NCI-H2196 treated with DMSO at 0.1 percent for 48 hours (cell line): ENCODE results near the gene ATP8B2.

Source experiments
- DNase-seq: peaks from one replicate; lab custom pipeline; 2025; ENCODE audit not compliant: unreplicated experiment; lab: John Stamatoyannopoulos, UW

Gene ATP8B2

GRCh38 chr1:154386643-154387352, 61.5 kb downstream of the ATP8B2 start:
- no peak for DNase-seq

GRCh38 chr1:154391086-154391770, 65.9 kb downstream of the ATP8B2 start:
- no peak for DNase-seq

- no peak for DNase-seq
Measured at GRCh38 chr1:154398141-154398540, 72.8 kb downstream of the ATP8B2 start.

GRCh38 chr1:154398678-154399077, 73.4 kb downstream of the ATP8B2 start:
- DNase-seq = no peak

- DNase-seq = no peak
Measured at GRCh38 chr1:154400381-154400801, 75.1 kb downstream of the ATP8B2 start.
